HepG2 (cell line): ENCODE measurements around the gene CLIC3. TPM values are rescaled to one million over a fixed set of nuclear protein-coding genes. Genes with fewer than 3 reads are reported as not detected.

Experiments
- ATAC-seq: fragments of 200-7000 bp; cut with Tn5 transposase; 3 replicates; pipeline ENCODE4 v1.9.1; 2020; ENCODE audit warnings: mild to moderate bottlenecking, moderate library complexity
- BruUV-seq: library from RNA; stranded (reverse); fragments of 400-500 nt; replicated peaks from 2 replicates; lab custom pipeline; 2021; lab: Mats Ljungman, UMichigan
- CTCF ChIA-PET: fragments of 300-600 bp; formaldehyde crosslinking; extraction: SDS; loops from one replicate; lab custom pipeline; 2021; ENCODE audit warnings: low total read pairs, inconsistent platforms, low intra/inter-chr PET ratio; lab: Yijun Ruan, JAX
- POLR2A ChIA-PET: fragments of 350-600 bp; sonication (Branson Sonifier 250); formaldehyde crosslinking; loops from one replicate; lab custom pipeline; 2020; ENCODE audit warnings: antibody characterized with exemption, inconsistent platforms; lab: Yijun Ruan, JAX
- DNase-seq: peaks from one replicate; pipeline ENCODE4 v3.0.0-alpha.2; 2015; ENCODE audit warnings: low spot score
- FAIRE-seq: peaks from 3 replicates; lab custom pipeline; 2011; peaks lifted over from hg19 to GRCh38; lab: Jason Lieb, UNC
- H2AFZ ChIP-seq: one replicate; pipeline ENCODE4 v1.6.1; 2011; ENCODE audit warnings: low read length, inconsistent platforms
- H3K27ac ChIP-seq: fragments of 300-600 bp; 3 replicates; pipeline ENCODE4 v1.8.0; 2011; ENCODE audit warnings: mixed run types, mild to moderate bottlenecking, mixed read lengths, low read length, inconsistent platforms; ENCODE audit not compliant: insufficient read depth; ENCODE audit errors: extremely low read length
- H3K27me3 ChIP-seq, 2 experiments: fragments of 200-600 bp in 1 of 2; 2 replicates in 1 of 2; 3 replicates in 1 of 2; pipeline versions ENCODE4 v1.6.0 to v1.8.0; 2011; ENCODE audit warnings: low read length in 2 of 2, mild to moderate bottlenecking in 2 of 2, moderate library complexity in 2 of 2, inconsistent platforms in 1 of 2; ENCODE audit not compliant: insufficient read depth in 2 of 2, control insufficient read depth in 1 of 2
- H3K36me3 ChIP-seq, 2 experiments: fragments of 200-600 bp in 1 of 2; replicated peaks in 1 of 2; 2 replicates in 1 of 2; 3 replicates in 1 of 2; pipeline versions ENCODE4 v1.5.1 to v1.8.0; 2011; ENCODE audit warnings: low read length in 2 of 2, inconsistent platforms in 1 of 2; ENCODE audit not compliant: insufficient read depth in 2 of 2, control insufficient read depth in 1 of 2
- H3K4me1 ChIP-seq: 2 replicates; pipeline ENCODE4 v1.5.1; 2012; ENCODE audit warnings: low read length, inconsistent platforms; ENCODE audit not compliant: insufficient read depth
- H3K4me2 ChIP-seq: 2 replicates; pipeline ENCODE4 v1.6.0; 2011; ENCODE audit warnings: low read depth, low read length, inconsistent platforms
- H3K4me3 ChIP-seq, 3 experiments: fragments of 200-600 bp in 1 of 3; sonication (generic), shearing (Covaris generic) in 1 of 3; replicated peaks in 1 of 3; 2 replicates each; pipeline ENCODE4 v1.5.1; 2011 to 2016; ENCODE audit warnings: low read length in 3 of 3, inconsistent platforms in 2 of 3, low read depth in 2 of 3, mild to moderate bottlenecking in 2 of 3, control low read depth in 1 of 3, mixed read lengths in 1 of 3; ENCODE audit not compliant: insufficient read depth in 1 of 3
- H3K79me2 ChIP-seq: one replicate; pipeline ENCODE4 v1.6.1; 2011; ENCODE audit warnings: low read length, inconsistent platforms; ENCODE audit not compliant: insufficient read depth
- H3K9ac ChIP-seq: 2 replicates; pipeline ENCODE4 v1.6.0; 2011; ENCODE audit warnings: mild to moderate bottlenecking, low read depth, low read length, inconsistent platforms; ENCODE audit not compliant: insufficient read depth
- H3K9me3 ChIP-seq: 2 replicates; pipeline ENCODE4 v1.5.1; 2012; ENCODE audit warnings: mild to moderate bottlenecking, low read length
- H4K20me1 ChIP-seq: 2 replicates; pipeline ENCODE4 v1.6.0; 2011; ENCODE audit warnings: inconsistent platforms, mild to moderate bottlenecking, low read length, moderate library complexity; ENCODE audit not compliant: insufficient read depth
- ARNT2 ChIP-seq: sonication (generic); formaldehyde crosslinking; IDR thresholded peaks from 2 replicates; pipeline ENCODE4 v1.8.0; 2022; ENCODE audit warnings: mild to moderate bottlenecking, low read depth, missing genetic modification reagents, moderate library complexity
- CCDC6 ChIP-seq: sonication (generic); formaldehyde crosslinking; IDR thresholded peaks from 2 replicates; pipeline ENCODE4 v1.8.1; 2022; ENCODE audit warnings: mild to moderate bottlenecking, missing genetic modification reagents, moderate library complexity
- CENPX ChIP-seq: sonication (generic); formaldehyde crosslinking; IDR thresholded peaks from 2 replicates; pipeline ENCODE4 v1.9.0; 2021; ENCODE audit warnings: mild to moderate bottlenecking, missing genetic modification reagents, moderate library complexity
- ETV5 ChIP-seq: IDR thresholded peaks from 2 replicates; pipeline ENCODE4 v1.6.1; 2018; ENCODE audit warnings: missing biosample characterization, missing genetic modification reagents, inconsistent platforms, borderline replicate concordance
- HNRNPL ChIP-seq: fragments of 200-400 bp; formaldehyde crosslinking; IDR thresholded peaks from 2 replicates; pipeline ENCODE4 v1.6.1; 2017; ENCODE audit warnings: mild to moderate bottlenecking, low read depth, low read length
- HNRNPUL1 ChIP-seq: fragments of 200-400 bp; formaldehyde crosslinking; IDR thresholded peaks from 2 replicates; pipeline ENCODE4 v1.6.1; 2017; ENCODE audit warnings: low read depth, mild to moderate bottlenecking, low read length, moderate library complexity
- MEIS1 ChIP-seq: sonication (generic); formaldehyde crosslinking; IDR thresholded peaks from 2 replicates; pipeline ENCODE4 v1.9.0; 2021; ENCODE audit warnings: mild to moderate bottlenecking, missing genetic modification reagents, moderate library complexity, borderline replicate concordance
- NCOA2 ChIP-seq: sonication (generic); formaldehyde crosslinking; IDR thresholded peaks from 2 replicates; pipeline ENCODE4 v1.8.0; 2022; ENCODE audit warnings: inconsistent platforms
- NFIB ChIP-seq: sonication (generic); formaldehyde crosslinking; IDR thresholded peaks from 2 replicates; pipeline ENCODE4 v1.9.0; 2021; ENCODE audit warnings: missing genetic modification reagents, mild to moderate bottlenecking, borderline replicate concordance
- NR2F6 ChIP-seq, 2 experiments: IDR thresholded peaks; 2 replicates each; pipeline ENCODE4 v1.6.1; 2016; ENCODE audit warnings: antibody characterized with exemption in 1 of 2, mild to moderate bottlenecking in 1 of 2
- TCF7 ChIP-seq: sonication (generic); IDR thresholded peaks from 2 replicates; pipeline ENCODE4 v1.6.1; 2016; ENCODE audit warnings: antibody characterized with exemption, low read depth
- ZNF317 ChIP-seq: sonication (generic); formaldehyde crosslinking; IDR thresholded peaks from 2 replicates; pipeline ENCODE4 v1.5.0; 2020; ENCODE audit warnings: mild to moderate bottlenecking, missing genetic modification reagents
- ZSCAN25 ChIP-seq: sonication (generic); formaldehyde crosslinking; IDR thresholded peaks from 2 replicates; pipeline ENCODE4 v1.8.0; 2022; ENCODE audit warnings: mild to moderate bottlenecking, missing genetic modification reagents
- WGBS: methylation state at CpG from one replicate; pipeline ENCODE4 v1.1.6; 2017; ENCODE audit warnings: low lambda C conversion rate; 5-methylcytosine and 5-hydroxymethylcytosine counted together
- in situ Hi-C: cut with HindIII; loops from 2 replicates; pipeline ENCODE4 v1.10.0; 2017; ENCODE audit warnings: low pct_unique_long_range_greater_than_20kb; ENCODE audit not compliant: extremely low pct_ligation_motif_present
- intact Hi-C: fragments of 100-400 bp; cut with micrococcal nuclease; formaldehyde crosslinking; loops from one replicate; pipeline ENCODE4 v1.10.0; 2022; ENCODE audit not compliant: unreplicated experiment
- polyA plus RNA-seq, 8 experiments: library from polyadenylated mRNA; depleted of rRNA in 3 of 8; stranded (reverse) in 7 of 8; unstranded in 1 of 8; fragments of >200 nt; fragmentation: Illumina TruSeq in 4 of 8; extraction: Trizol in 4 of 8; gene quantifications; 2 replicates each; pipeline versions ENCODE4 v1.2.1 to v1.2.3, GENCODE V29; 2011 to 2016; ENCODE audit warnings: low read depth in 4 of 8, missing spikeins in 1 of 8, mixed read lengths in 1 of 8; ENCODE audit not compliant: insufficient read depth in 1 of 8
- total RNA-seq, 5 experiments: library from RNA; depleted of rRNA; stranded (reverse); fragments of >200 nt; fragmentation: Illumina TruSeq; extraction: Trizol; gene quantifications; 2 replicates each; pipeline ENCODE4 v1.2.3, GENCODE V29; 2016; ENCODE audit warnings: low read depth in 1 of 5
- TF ChIP-seq, protein P1 (sequence below): sonication (generic); formaldehyde crosslinking; IDR thresholded peaks from 2 replicates; pipeline ENCODE4 v1.9.0; 2022; ENCODE audit warnings: low read depth, missing genetic modification reagents

The CLIC3 gene
- total and polyA plus RNA-seq, 2 of the 13 experiments (the other 11 are each of a cell fraction or from before 2014, with no cell fraction given) = 0.51 to 1.5 TPM

DNA sequence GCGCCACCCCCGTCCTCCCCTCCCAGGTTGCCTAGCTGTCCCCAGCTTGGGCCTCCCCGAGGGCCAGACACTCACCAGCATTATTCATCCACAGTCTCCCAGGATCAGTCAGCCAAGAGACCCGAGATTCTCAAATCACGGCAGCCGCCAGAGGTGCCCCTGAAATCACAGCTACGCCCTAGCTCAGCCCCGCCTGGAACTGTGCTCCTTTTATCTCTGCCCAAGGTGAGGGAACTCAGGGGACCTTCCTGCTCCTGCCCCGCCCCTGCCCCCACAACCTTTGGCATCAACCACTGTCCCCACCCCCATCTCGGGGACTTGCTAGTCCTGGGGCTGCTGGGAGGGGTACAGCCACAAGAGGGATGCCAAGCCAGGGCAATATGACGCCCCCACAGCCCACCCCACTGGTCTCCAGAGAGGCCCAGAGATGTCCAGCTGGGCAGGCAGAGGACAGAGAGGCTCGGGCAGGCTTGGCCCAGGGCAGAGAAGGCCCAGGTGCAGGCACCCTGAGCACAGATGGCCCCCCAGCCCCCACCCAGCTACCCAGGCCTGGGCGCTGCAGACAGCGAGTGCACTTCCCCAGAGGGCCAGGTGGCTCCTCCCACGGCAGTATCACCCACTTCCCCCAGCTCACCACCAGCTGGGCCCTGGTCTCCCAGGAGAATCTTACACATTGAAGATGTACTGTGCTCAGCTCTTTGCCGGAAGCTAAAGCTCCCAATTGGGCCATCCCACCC, 35.7 kb upstream of the CLIC3 start, which contains the start of gene FUT7 (continued):
- TF ChIP-seq CENPX (CRISPR knock-in tag) (no peak), TCF7 (no peak), MEIS1 (CRISPR knock-in tag) (no peak), HNRNPUL1 (no peak), NCOA2 (CRISPR knock-in tag) (no peak), CCDC6 (CRISPR knock-in tag) (no peak)

DNA sequence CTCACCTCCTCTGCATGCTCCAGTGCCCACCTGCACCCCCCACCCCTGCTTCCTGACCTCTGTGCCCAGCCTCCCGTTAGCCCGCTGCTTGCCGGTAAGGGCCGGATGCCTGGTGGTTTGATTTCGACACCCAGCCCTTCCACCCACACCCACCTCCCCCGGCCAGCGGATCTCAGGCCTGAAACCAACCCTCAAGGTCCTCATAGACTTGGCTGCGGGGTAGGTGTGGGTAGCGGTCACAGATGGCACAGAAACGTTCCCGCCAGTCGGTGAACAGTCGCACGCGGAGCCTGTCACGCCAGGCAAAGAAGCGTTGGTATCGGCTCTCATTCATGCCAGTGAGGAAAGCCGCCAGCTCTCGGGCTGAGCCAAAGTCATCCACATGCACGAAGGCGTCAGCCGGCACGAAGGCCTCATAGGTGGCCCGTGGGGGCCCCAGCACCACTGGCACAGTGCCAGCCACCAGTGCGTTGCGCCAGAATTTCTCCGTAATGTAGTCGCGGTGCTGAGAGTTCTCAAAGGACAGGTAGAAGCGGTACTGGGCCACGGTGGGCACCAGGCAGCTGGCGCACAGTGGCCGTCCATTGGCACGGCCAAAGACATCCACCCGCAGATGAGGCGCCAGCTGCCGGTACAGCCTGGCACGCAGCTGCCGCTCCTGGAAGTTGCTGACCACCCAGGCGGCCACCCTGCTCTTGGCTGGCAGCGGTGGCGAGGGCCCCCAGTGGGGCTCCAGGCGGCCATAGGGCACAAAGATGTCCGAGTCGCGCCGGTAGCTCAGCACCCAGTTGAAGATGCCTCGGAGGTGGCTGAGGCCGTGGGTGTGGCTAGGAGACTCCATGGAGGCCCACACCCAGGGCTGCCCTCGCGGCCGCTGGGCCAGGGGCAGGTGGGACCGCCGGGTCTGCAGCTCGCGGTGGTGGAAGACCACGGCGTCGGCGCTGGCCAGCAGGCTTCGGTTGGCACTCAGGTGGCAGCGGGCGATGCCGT, 34.5 kb upstream of the CLIC3 start:
- Histone ChIP-seq H3K9ac (no peak overlapping the region), H3K4me3 (peak overlapping the region in 1 of 3 experiments; percentile 35; a peak in 1 of 6 replicates), H3K4me2 (peak overlapping the region; percentile 95), H3K9me3 (no peaks in the 10 kb centered on the region), H3K79me2 (no peaks in the 10 kb centered on the region), H3K27ac (no peak overlapping the region), H3K27me3 (peaks cover 0 to 19% of the 10 kb centered on the region in 2 experiments; a peak in 2 of 5 replicates), H3K36me3 (no peaks in the 10 kb centered on the region), H2AFZ (no peak overlapping the region), H4K20me1 (no peaks in the 10 kb centered on the region), H3K4me1 (peaks cover 83% of the 10 kb centered on the region)
- in situ Hi-C loops = loop anchor here (5.0 to 10.0 kb wide), 2 partner anchors 84 to 186 kb away; partner anchors contain the start of genes AJM1, C8G and PHPT1
- ChIA-PET POLR2A (no interaction called here), CTCF (no interaction called here)
- BruUV-seq = no TSS peak
- no peak for FAIRE-seq
- intact Hi-C loops = no loop called here
- no peak for ATAC-seq
- WGBS = 58% methylated on average over 16 of the region's 65 CpGs
- no peak for DNase-seq
- no peak for TF ChIP-seq ARNT2 (CRISPR knock-in tag)
- TF ChIP-seq NFIB = 0 out of 2 replicates have a peak, but pooled peaks have one; percentile 50
- no peak for TF ChIP-seq ZNF317
- peak; percentile 88 for TF ChIP-seq HNRNPL
- 0 out of 2 replicates have a peak, but pooled peaks have one; percentile 23 for TF ChIP-seq ETV5 (CRISPR knock-in tag)
- peak; percentile 84 for TF ChIP-seq ZSCAN25 (CRISPR knock-in tag)
- TF ChIP-seq, protein P1, sequence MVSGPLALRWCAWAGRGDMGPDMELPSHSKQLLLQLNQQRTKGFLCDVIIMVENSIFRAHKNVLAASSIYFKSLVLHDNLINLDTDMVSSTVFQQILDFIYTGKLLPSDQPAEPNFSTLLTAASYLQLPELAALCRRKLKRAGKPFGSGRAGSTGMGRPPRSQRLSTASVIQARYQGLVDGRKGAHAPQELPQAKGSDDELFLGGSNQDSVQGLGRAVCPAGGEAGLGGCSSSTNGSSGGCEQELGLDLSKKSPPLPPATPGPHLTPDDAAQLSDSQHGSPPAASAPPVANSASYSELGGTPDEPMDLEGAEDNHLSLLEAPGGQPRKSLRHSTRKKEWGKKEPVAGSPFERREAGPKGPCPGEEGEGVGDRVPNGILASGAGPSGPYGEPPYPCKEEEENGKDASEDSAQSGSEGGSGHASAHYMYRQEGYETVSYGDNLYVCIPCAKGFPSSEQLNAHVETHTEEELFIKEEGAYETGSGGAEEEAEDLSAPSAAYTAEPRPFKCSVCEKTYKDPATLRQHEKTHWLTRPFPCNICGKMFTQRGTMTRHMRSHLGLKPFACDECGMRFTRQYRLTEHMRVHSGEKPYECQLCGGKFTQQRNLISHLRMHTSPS (CRISPR knock-in tag) = peak; percentile 88
- no peak for TF ChIP-seq NR2F6 (IDR thresholded peaks at IDR 0.05)
- TF ChIP-seq NR2F6 (CRISPR knock-in tag; IDR thresholded peaks at IDR 0.05) = peak; percentile 28; the same call in 1 of the 2 replicates
